GM21619 (cell line): Measurements from ENCODE around the gene RMRP.

Source experiments
- ATAC-seq: cut with Tn5 transposase; IDR thresholded peaks from one replicate; pipeline ENCODE4 v1.9.1; 2021; ENCODE audit not compliant: unreplicated experiment

The RMRP gene

GRCh38 chr9:35666045-35666444 lies 8.2 kb upstream of the RMRP start:
- no peak for ATAC-seq

DNA sequence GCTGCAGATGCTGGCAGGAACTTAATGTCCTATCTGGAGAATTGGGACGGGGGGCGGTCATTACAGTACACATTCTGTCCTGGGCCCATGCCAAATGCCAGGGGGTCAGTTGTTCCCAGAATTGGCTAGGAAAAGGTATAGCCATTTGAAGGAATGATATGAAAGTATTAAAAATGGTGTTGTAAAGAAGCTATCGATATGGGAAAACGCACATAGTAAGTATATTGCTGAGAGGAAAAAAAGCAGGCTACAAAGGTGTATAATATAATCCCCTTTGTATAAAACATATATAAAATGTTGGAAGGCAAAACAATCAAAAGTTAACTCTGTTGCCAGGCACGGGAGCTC lies 7.6 kb upstream of the RMRP start:
- no peak for ATAC-seq

DNA sequence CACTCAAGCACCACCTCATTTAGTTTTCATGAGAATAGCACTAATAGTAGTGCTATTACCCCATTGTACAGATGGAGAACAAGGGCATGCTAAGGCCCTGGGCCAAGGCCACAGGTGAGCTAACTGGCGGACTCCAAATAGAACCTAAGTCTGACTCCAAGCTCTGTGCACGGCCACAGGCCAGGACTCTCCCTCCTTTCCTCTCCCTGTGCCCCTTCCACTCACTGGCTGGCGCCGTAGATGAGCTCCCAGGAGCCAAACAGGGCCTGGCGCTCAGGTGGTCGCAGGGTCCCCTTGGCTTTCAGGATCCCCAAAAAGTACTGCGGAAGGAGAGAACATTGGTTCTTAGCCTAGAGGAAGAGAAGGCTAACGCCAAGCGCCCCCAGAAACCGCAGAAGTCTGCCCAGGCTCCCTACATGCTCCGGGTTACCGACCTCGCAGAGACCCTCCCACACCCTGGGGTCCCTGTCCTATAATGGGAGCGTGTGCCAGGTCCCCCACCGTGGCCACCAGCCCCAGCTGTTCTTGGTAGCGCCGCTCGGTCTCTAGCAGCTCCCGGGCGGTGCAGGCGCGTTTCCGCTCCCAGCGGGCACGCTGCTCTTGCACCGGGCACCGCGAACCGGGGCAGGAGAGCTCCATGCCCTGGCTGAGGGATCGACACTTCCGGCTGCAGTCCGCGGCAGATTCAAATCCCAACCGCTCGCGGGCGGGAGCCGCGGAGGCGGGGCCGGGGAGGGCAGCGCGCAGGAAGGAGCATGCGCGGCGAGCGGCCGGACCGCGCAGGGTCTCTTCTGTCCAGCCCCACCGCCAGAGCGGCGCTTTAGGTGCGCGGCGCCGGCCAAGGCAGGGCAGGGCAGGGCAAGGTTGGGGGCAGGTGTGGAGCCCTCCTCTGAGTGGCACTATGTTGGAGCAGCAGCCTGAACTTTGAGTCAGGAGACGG lies 7.0 kb upstream of the RMRP start, which contains the start of gene ARHGEF39:
TSS of gene ARHGEF39 (minus strand) at position 665 of the 940 bp plus-strand sequence. CDS start at position 639, 26 bp downstream.
- ATAC-seq = peak; percentile 67

DNA sequence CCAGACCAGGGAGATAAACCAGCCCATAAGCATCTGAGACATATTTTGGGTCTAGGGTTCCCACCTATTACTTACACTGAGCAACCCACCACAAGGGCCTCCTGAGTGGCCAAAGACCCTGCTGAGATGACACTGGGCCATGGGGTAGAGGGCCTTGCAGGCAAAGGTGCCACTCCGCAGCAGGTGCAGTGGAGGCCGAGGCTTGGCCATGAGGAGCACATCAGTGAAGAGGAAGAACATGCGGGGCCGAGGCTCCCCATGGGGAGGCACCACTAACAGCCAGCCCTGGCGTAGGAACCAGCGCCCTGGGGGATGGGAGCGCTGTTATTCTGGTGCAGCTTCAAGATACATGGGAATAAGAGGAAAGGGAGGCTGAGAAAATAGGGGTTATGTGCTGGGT lies 4.6 kb upstream of the RMRP start:
- ATAC-seq = no peak

DNA sequence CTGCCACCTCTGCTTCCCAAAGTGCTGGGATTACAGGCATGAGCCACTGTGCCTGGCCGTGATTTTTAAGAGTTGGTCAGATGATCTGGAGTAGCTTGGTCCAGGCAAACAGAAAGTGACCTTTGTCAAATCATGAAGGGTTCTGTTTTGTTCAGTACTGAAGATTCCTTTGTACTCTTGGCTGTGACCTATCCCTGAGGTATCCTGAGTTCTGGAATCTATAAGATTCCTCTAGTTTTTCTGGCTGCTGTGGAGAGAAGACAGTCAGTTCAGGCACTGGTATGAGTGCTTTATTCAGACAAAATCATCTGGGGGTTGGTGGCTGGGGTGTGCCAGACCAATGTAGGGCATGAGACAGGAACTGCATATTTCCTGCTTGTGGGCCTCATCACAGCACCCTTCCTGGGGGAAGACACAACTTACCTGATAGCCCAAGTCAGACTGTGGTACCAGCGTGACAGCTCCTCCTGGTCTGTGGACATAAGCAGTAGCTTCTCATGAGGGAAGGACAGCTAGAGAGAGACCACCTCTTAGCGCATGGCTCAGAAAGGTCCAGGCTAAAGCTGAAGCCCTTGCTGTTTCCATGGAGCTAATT lies 4.0 kb upstream of the RMRP start:
- no peak for ATAC-seq

- ATAC-seq = no peak
These were observed 3.2 kb upstream of the RMRP start for GRCh38 chr9:35660966-35661415.

- no peak for ATAC-seq
These were observed 1.5 kb upstream of the RMRP start for GRCh38 chr9:35659340-35659739.

DNA sequence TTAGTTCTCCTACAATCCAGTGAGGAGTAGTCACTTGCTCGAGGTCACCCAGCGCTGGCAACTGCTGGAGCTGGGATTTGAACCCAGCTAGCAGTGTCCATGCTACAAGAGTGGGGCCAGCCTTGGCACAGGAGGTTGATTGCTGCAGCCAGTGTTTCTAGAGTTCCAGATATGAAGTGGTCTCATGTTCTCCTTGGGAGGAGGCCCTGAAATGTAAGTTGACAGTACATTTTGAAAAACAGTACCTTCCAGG lies 1.1 kb upstream of the RMRP start:
- no peak for ATAC-seq

GRCh38 chr9:35658137-35658967 lies 533 bp upstream of the RMRP start, which contains the start of gene CCDC107:
Gene CCDC107 (plus strand): TSS chr9:35658292. CDS start chr9:35658380, 88 bp downstream.
- peak; percentile 43 for ATAC-seq

DNA sequence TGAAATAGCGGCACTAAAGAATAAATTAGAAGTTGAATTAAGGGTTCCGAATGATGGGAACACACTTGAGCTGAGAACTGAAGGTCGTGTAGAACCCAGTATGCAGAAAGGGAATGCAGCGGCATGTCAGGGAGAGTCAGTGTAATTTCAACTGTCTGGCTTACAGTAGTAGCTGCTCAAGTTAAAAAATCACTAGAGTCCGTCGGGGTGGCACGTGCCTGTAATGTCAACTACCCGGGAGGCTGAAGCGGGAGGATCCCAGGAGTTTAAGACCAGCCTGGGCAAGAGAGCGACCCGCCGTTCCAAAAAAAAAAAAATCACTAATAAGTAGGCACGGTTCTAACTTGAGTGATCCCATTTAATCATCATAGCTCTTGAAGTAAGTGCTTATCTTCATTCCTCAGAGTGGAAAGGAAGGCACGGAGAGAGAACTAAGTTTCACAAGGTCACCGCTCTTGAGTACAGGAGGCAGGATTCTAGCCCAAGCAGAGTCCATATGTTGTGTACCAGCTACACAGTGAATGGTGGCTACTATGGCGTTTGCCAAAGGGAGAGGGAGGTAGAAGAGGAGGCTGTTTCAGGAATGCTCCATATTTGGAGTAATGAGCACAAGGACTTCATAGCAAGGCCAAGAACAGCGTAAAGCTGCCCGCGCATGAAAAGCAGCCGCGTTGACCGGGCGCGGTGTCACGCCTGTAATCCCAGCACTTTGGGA lies 831 bp downstream of the RMRP start:
- no peak for ATAC-seq

- ATAC-seq = no peak
These were observed 1.5 kb downstream of the RMRP start for GRCh38 chr9:35656348-35656747.

GRCh38 chr9:35653611-35654010 lies 4.2 kb downstream of the RMRP start:
- ATAC-seq = no peak

GRCh38 chr9:35652829-35653209 lies 5.0 kb downstream of the RMRP start:
- no peak for ATAC-seq

GRCh38 chr9:35651956-35652828 lies 5.6 kb downstream of the RMRP start:
- no peak for ATAC-seq

DNA sequence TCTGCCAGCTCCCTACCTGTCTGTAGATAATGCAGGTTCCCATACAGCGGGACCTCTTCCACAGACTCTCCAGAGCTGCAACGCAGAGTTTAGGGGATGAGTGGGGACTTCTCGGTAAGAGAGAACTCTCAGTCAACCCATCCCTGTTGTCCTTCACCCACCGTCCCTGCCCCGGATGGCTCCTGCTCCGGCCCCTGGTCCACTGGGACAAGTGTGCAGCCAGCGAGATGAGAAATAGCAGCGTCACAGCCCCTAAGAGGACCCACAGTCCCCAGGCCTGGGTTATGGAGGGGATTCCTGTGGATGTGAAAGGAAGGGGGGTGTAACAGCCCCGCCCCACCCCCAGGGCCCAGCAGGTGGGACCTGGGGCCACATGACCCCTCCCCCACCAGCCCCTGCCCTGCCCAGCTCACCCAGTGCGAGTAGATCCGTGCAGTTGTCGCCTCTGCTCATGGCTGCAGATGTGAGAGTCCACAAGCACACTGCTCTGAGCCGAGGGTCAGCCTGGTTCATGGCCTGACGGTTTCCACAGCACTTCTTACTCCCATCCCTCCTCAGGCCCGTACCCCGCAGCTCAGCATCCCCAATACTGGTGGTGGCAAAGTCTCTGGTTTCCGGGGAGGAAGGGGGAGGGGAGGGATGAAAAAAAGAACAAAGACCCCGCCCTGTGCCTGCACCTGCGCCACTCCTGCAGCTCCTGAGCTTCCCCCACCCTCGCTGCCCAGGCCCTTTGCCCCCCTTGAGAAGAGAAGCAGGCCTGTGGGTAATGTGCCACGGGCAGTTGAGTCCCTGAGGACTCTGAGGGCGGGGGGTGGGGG lies 7.3 kb downstream of the RMRP start, which contains the start of gene SIT1:
TSS of gene SIT1 (minus strand) at position 591 of the 818 bp plus-strand sequence. CDS start at position 513, 78 bp downstream.
- ATAC-seq = no peak

GRCh38 chr9:35649431-35650340 lies 8.1 kb downstream of the RMRP start:
- no peak for ATAC-seq

GRCh38 chr9:35646533-35647265 lies 11.1 kb downstream of the RMRP start:
- ATAC-seq = peak; percentile 75
